ENCODE data around the gene ARIH2.

Gene ARIH2

DNA sequence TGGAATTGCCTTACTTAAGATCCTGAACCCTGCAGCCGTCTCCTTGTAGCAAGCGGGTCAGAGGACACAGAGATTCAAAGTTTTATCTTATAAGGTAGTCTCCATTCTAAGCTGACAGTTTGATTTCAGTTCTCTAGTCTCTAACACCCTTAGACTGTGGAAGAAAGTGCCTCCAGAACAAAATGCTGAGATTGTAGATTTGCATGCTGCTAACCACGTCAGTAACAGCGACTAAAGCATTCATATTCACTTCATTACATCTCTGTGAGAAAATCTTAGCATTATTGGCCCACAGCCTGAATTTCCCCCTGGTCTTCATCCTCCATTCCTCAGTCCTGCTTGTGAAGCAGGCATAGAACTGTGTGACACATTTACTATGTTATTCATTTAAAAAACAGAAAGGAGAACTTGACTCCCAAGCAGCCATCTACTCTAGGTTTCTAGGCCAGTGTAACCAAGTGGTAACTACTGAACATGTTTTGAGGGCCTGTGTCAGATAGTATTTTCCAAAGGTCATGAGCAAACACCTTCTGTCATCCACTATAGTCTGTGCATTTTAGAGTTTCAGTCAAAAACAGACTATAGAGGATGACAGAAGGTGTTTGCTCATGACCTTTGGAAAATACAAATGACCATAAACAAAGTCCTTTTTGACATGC is 27.4 kb downstream of the ARIH2 start:
- no peak overlapping the region for H3K4me3 ChIP-seq (ENCODE audit: low read depth in 1 of 5, low read length in 5 of 5)
- H3K36me3 ChIP-seq (ENCODE audit: control insufficient read depth in 5 of 5, insufficient read depth in 5 of 5, low read length in 5 of 5), result peaks cover 3 to 25% (median 6%) of the 10 kb centered on the region in 5 donors
- H3K4me1 ChIP-seq (ENCODE audit: control insufficient read depth in 5 of 5, insufficient read depth in 5 of 5, low read length in 5 of 5), result no peaks in the 10 kb centered on the region
- no peaks in the 10 kb centered on the region for H3K9me3 ChIP-seq (ENCODE audit: control insufficient read depth in 5 of 5, low read length in 5 of 5)
- H3K27ac ChIP-seq (ENCODE audit: low read depth, low read length), result no peak overlapping the region
- H3K27me3 ChIP-seq (ENCODE audit: control insufficient read depth in 5 of 5, insufficient read depth in 4 of 5, low read length in 5 of 5), result no peaks in the 10 kb centered on the region
- no peak overlapping the region for H3K9ac ChIP-seq (ENCODE audit: low read length in 5 of 5)

DNA sequence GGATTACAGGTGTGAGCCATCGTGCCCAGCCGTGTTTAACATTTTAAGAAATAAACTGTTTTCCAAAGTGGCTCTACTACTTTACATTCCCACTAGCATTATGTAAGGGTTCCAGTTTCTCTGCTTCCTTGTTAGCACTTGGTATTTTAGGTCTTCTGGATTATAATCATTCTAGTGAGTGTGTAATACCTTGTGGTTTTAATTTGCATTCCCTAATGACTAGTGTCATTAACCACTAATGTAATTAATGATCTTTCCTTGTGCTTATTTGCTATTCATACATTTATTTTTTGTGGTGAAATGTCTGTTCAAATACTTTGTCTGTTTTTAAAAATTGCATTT is 30.7 kb downstream of the ARIH2 start:
- Histone ChIP-seq H3K9me3 (ENCODE audit: control insufficient read depth in 5 of 5, low read length in 5 of 5) (no peaks in the 10 kb centered on the region), H3K27ac (ENCODE audit: low read depth, low read length) (no peak overlapping the region), H3K4me3 (ENCODE audit: low read depth in 1 of 5, low read length in 5 of 5) (no peak overlapping the region)

GRCh38 chr3:48950051-48950450 is 31.4 kb downstream of the ARIH2 start:
- Histone ChIP-seq H3K9me3 (ENCODE audit: control insufficient read depth in 5 of 5, low read length in 5 of 5) (no peaks in the 10 kb centered on the region), H3K27ac (ENCODE audit: low read depth, low read length) (no peak overlapping the region), H3K27me3 (ENCODE audit: control insufficient read depth in 5 of 5, insufficient read depth in 4 of 5, low read length in 5 of 5) (no peaks in the 10 kb centered on the region), H3K36me3 (ENCODE audit: control insufficient read depth in 5 of 5, insufficient read depth in 5 of 5, low read length in 5 of 5) (peaks cover 4 to 32% (median 5%) of the 10 kb centered on the region in 5 donors), H3K4me3 (ENCODE audit: low read depth in 1 of 5, low read length in 5 of 5) (no peak overlapping the region), H3K4me1 (ENCODE audit: control insufficient read depth in 5 of 5, insufficient read depth in 5 of 5, low read length in 5 of 5) (peaks cover 0 to 3% (median 0%) of the 10 kb centered on the region in 5 donors), H3K9ac (ENCODE audit: low read length in 5 of 5) (no peak overlapping the region)

More for the DNA sequence above, 30.7 kb downstream of the ARIH2 start:
- H3K36me3 ChIP-seq (ENCODE audit: control insufficient read depth in 5 of 5, insufficient read depth in 5 of 5, low read length in 5 of 5), result peaks cover 3 to 34% (median 6%) of the 10 kb centered on the region in 5 donors
- H3K9ac ChIP-seq (ENCODE audit: low read length in 5 of 5), result no peak overlapping the region
- no peaks in the 10 kb centered on the region for H3K27me3 ChIP-seq (ENCODE audit: control insufficient read depth in 5 of 5, insufficient read depth in 4 of 5, low read length in 5 of 5)
- peaks cover 0 to 3% (median 0%) of the 10 kb centered on the region in 5 donors for H3K4me1 ChIP-seq (ENCODE audit: control insufficient read depth in 5 of 5, insufficient read depth in 5 of 5, low read length in 5 of 5)

- no peak overlapping the region for H3K4me3 ChIP-seq (ENCODE audit: low read depth in 1 of 5, low read length in 5 of 5)
- peaks cover 0 to 6% (median 0%) of the 10 kb centered on the region in 5 donors for H3K4me1 ChIP-seq (ENCODE audit: control insufficient read depth in 5 of 5, insufficient read depth in 5 of 5, low read length in 5 of 5)
- H3K9ac ChIP-seq (ENCODE audit: low read length in 5 of 5), result no peak overlapping the region
- H3K36me3 ChIP-seq (ENCODE audit: control insufficient read depth in 5 of 5, insufficient read depth in 5 of 5, low read length in 5 of 5), result peaks cover 0 to 18% (median 5%) of the 10 kb centered on the region in 5 donors
- H3K9me3 ChIP-seq (ENCODE audit: control insufficient read depth in 5 of 5, low read length in 5 of 5), result no peaks in the 10 kb centered on the region
- H3K27ac ChIP-seq (ENCODE audit: low read depth, low read length), result no peak overlapping the region
- H3K27me3 ChIP-seq (ENCODE audit: control insufficient read depth in 5 of 5, insufficient read depth in 4 of 5, low read length in 5 of 5), result no peaks in the 10 kb centered on the region
These were observed 33.1 kb downstream of the ARIH2 start for GRCh38 chr3:48951764-48952163.

GRCh38 chr3:48952510-48953118 is 34.0 kb downstream of the ARIH2 start:
- no peaks in the 10 kb centered on the region for H3K9me3 ChIP-seq (ENCODE audit: control insufficient read depth in 5 of 5, low read length in 5 of 5)
- no peak overlapping the region for H3K9ac ChIP-seq (ENCODE audit: low read length in 5 of 5)
- H3K4me1 ChIP-seq (ENCODE audit: control insufficient read depth in 5 of 5, insufficient read depth in 5 of 5, low read length in 5 of 5), result peaks cover 0 to 6% (median 0%) of the 10 kb centered on the region in 5 donors
- no peak overlapping the region for H3K27ac ChIP-seq (ENCODE audit: low read depth, low read length)
- peaks cover 0 to 16% (median 7%) of the 10 kb centered on the region in 5 donors for H3K36me3 ChIP-seq (ENCODE audit: control insufficient read depth in 5 of 5, insufficient read depth in 5 of 5, low read length in 5 of 5)
- no peaks in the 10 kb centered on the region for H3K27me3 ChIP-seq (ENCODE audit: control insufficient read depth in 5 of 5, insufficient read depth in 4 of 5, low read length in 5 of 5)
- H3K4me3 ChIP-seq (ENCODE audit: low read depth in 1 of 5, low read length in 5 of 5), result no peak overlapping the region

GRCh38 chr3:48957006-48957705 is 38.5 kb downstream of the ARIH2 start:
- Histone ChIP-seq H3K27me3 (ENCODE audit: control insufficient read depth in 5 of 5, insufficient read depth in 4 of 5, low read length in 5 of 5) (no peaks in the 10 kb centered on the region), H3K36me3 (ENCODE audit: control insufficient read depth in 5 of 5, insufficient read depth in 5 of 5, low read length in 5 of 5) (peaks cover 4 to 32% (median 19%) of the 10 kb centered on the region in 5 donors), H3K9ac (ENCODE audit: low read length in 5 of 5) (no peak overlapping the region), H3K4me3 (ENCODE audit: low read depth in 1 of 5, low read length in 5 of 5) (no peak overlapping the region), H3K9me3 (ENCODE audit: control insufficient read depth in 5 of 5, low read length in 5 of 5) (no peaks in the 10 kb centered on the region), H3K27ac (ENCODE audit: low read depth, low read length) (no peak overlapping the region), H3K4me1 (ENCODE audit: control insufficient read depth in 5 of 5, insufficient read depth in 5 of 5, low read length in 5 of 5) (peaks cover 0 to 14% (median 7%) of the 10 kb centered on the region in 5 donors)

DNA sequence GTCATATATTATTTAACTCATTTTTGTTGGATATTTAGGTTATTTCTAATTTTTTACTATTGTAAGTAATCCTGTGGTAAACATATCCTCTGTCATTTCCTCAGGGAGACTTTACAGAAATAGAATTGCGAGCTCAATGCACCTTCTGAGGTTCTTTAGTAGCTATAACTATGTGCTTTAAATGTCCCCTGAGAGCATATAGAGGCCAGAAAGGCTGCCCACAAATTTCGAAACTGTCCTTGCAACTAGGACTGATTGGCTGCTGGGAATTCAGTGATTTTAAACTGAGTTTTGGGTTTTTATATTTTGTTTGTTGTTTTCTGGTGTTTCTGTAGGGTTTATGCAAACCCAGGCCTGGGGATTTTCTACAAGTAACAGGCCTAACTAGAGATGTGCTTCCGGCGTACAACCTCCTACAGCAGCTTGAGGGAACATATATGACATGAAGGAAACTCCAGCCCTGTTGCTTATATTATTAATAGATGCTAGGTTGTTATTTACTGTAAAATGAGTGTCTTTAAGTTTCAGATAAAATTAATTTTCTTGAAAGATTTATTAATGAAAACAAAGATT is 42.3 kb downstream of the ARIH2 start:
- Histone ChIP-seq H3K36me3 (ENCODE audit: control insufficient read depth in 5 of 5, insufficient read depth in 5 of 5, low read length in 5 of 5) (peaks cover 12 to 46% (median 28%) of the 10 kb centered on the region in 5 donors), H3K4me3 (ENCODE audit: low read depth in 1 of 5, low read length in 5 of 5) (no peak overlapping the region), H3K27ac (ENCODE audit: low read depth, low read length) (no peak overlapping the region), H3K9me3 (ENCODE audit: control insufficient read depth in 5 of 5, low read length in 5 of 5) (no peaks in the 10 kb centered on the region), H3K9ac (ENCODE audit: low read length in 5 of 5) (peak overlapping the region in 1 of 5 donors; percentile 30), H3K27me3 (ENCODE audit: control insufficient read depth in 5 of 5, insufficient read depth in 4 of 5, low read length in 5 of 5) (no peaks in the 10 kb centered on the region), H3K4me1 (ENCODE audit: control insufficient read depth in 5 of 5, insufficient read depth in 5 of 5, low read length in 5 of 5) (peaks cover 0 to 8% (median 6%) of the 10 kb centered on the region in 5 donors)

DNA sequence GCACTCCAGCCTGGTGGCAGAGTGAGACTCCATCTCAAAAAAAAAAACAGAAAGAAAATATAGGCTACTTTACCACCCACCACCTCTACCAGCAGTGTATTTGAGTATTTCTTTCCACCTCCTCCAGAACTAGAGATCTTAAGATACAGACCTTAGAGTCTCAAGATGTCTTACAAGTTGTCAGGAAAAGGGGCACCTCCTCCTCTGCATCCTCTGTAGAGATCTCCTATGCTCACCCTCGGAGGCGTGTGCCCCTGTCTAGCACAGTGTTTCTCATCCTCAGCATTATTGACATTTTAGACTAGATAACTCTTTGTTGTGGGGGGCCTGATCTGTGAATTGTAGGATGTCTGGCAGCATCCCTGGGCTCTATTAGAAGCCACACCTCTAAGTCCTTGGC is 43.7 kb downstream of the ARIH2 start:
- Histone ChIP-seq H3K27ac (ENCODE audit: low read depth, low read length) (no peak overlapping the region), H3K36me3 (ENCODE audit: control insufficient read depth in 5 of 5, insufficient read depth in 5 of 5, low read length in 5 of 5) (peaks cover 23 to 60% (median 36%) of the 10 kb centered on the region in 5 donors), H3K9me3 (ENCODE audit: control insufficient read depth in 5 of 5, low read length in 5 of 5) (no peaks in the 10 kb centered on the region), H3K4me1 (ENCODE audit: control insufficient read depth in 5 of 5, insufficient read depth in 5 of 5, low read length in 5 of 5) (peaks cover 0 to 8% (median 6%) of the 10 kb centered on the region in 5 donors), H3K9ac (ENCODE audit: low read length in 5 of 5) (no peak overlapping the region), H3K4me3 (ENCODE audit: low read depth in 1 of 5, low read length in 5 of 5) (no peak overlapping the region), H3K27me3 (ENCODE audit: control insufficient read depth in 5 of 5, insufficient read depth in 4 of 5, low read length in 5 of 5) (no peaks in the 10 kb centered on the region)

GRCh38 chr3:48962939-48963338 is 44.3 kb downstream of the ARIH2 start:
- H3K4me1 ChIP-seq (ENCODE audit: control insufficient read depth in 5 of 5, insufficient read depth in 5 of 5, low read length in 5 of 5), result peaks cover 0 to 8% (median 6%) of the 10 kb centered on the region in 5 donors
- H3K9ac ChIP-seq (ENCODE audit: low read length in 5 of 5), result no peak overlapping the region
- H3K27me3 ChIP-seq (ENCODE audit: control insufficient read depth in 5 of 5, insufficient read depth in 4 of 5, low read length in 5 of 5), result no peaks in the 10 kb centered on the region
- no peaks in the 10 kb centered on the region for H3K9me3 ChIP-seq (ENCODE audit: control insufficient read depth in 5 of 5, low read length in 5 of 5)
- H3K36me3 ChIP-seq (ENCODE audit: control insufficient read depth in 5 of 5, insufficient read depth in 5 of 5, low read length in 5 of 5), result peaks cover 26 to 61% (median 39%) of the 10 kb centered on the region in 5 donors
- no peak overlapping the region for H3K4me3 ChIP-seq (ENCODE audit: low read depth in 1 of 5, low read length in 5 of 5)
- H3K27ac ChIP-seq (ENCODE audit: low read depth, low read length), result no peak overlapping the region

GRCh38 chr3:48963591-48963990 is 44.9 kb downstream of the ARIH2 start:
- Histone ChIP-seq H3K4me1 (ENCODE audit: control insufficient read depth in 5 of 5, insufficient read depth in 5 of 5, low read length in 5 of 5) (peaks cover 0 to 8% (median 6%) of the 10 kb centered on the region in 5 donors), H3K9me3 (ENCODE audit: control insufficient read depth in 5 of 5, low read length in 5 of 5) (no peaks in the 10 kb centered on the region), H3K4me3 (ENCODE audit: low read depth in 1 of 5, low read length in 5 of 5) (no peak overlapping the region), H3K27ac (ENCODE audit: low read depth, low read length) (no peak overlapping the region), H3K9ac (ENCODE audit: low read length in 5 of 5) (no peak overlapping the region), H3K27me3 (ENCODE audit: control insufficient read depth in 5 of 5, insufficient read depth in 4 of 5, low read length in 5 of 5) (no peaks in the 10 kb centered on the region), H3K36me3 (ENCODE audit: control insufficient read depth in 5 of 5, insufficient read depth in 5 of 5, low read length in 5 of 5) (peaks cover 27 to 60% (median 40%) of the 10 kb centered on the region in 5 donors)

Measured in subcutaneous abdominal adipose tissue (tissue), 5 donors.